Lower leg skin (tissue), 4 donors: ENCODE measurements around the gene GNG4. TPM values are rescaled to one million over a fixed set of nuclear protein-coding genes. Genes with fewer than 3 reads are reported as not detected.
"Not testable (repeated sequence)": the region's sequence is repeated elsewhere in the genome, so short reads cannot be mapped to it uniquely, and the experiment has no call there.

Experiments used
- DNase-seq, 2 donors: peaks; one replicate each; pipeline ENCODE4 v3.0.0-alpha.2; 2019; ENCODE audit warnings: low spot score in 2 of 2
- H3K4me3 ChIP-seq: fragments of 200-600 bp; sonication (generic); 2 replicates; pipeline ENCODE4 v1.5.1; 2017; ENCODE audit warnings: mild to moderate bottlenecking, low read depth; ENCODE audit not compliant: poor library complexity, severe bottlenecking
- POLR2A ChIP-seq, 2 donors: fragments of 450-650 bp; IDR thresholded peaks; one replicate each; pipeline ENCODE4 v1.6.1; 2016 to 2017; ENCODE audit warnings: antibody characterized with exemption in 2 of 2, mild to moderate bottlenecking in 1 of 2, moderate library complexity in 1 of 2
- WGBS, 2 donors: methylation state at CpG; one replicate each; pipeline ENCODE4 v1.1.5; 2018; 5-methylcytosine and 5-hydroxymethylcytosine counted together
- intact Hi-C: fragments of 100-400 bp; cut with DNase I; formaldehyde crosslinking; loops from one replicate; pipeline ENCODE4 v1.15.0; 2023; ENCODE audit warnings: low total_unique reads
- total RNA-seq, 4 donors: library from RNA; depleted of rRNA; stranded (reverse); fragments of >200 nt; gene quantifications; one replicate each; pipeline ENCODE4 v1.1.0, GENCODE V29; 2016
- TF ChIP-seq, protein P1 (sequence below), 3 donors: fragments of 450-650 bp; IDR thresholded peaks; one replicate each; pipeline ENCODE4 v1.5.1; 2016; ENCODE audit warnings: antibody characterized with exemption in 3 of 3, mild to moderate bottlenecking in 3 of 3, moderate library complexity in 2 of 3

GNG4 gene
- total RNA-seq, 4 donors from 2014 or later, result 0.12 to 0.39 (median 0.17) TPM; not detected in 1

DNA sequence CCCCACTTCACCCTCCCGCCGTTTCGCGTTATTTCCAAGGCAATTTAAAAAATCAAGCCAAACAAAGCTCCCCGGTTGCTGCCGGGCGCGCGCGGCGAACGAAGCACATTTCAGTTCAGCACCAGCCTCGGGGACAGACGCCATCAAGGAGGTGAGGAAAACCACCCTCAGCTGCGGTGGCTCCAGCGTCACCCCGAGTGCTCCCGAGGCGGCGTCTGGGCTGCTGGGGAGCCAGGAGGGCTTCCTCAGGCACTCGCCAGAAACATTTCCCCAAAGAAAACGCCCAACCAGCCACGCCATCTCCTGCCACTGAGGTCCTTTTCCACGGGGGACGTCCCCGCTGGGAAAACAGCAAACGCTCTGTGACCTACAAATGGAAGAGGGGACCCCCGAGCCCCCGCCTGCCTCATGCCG lies 623 bp downstream of the GNG4 start:
- intact Hi-C loops, result no loop called here
- H3K4me3 ChIP-seq, result no peak overlapping the region
- WGBS, 2 donors, result 1% methylated on average over 26 to 29 of the region's 30 CpGs
- peak; percentile 33 to 89 for DNase-seq
- no peak for TF ChIP-seq POLR2A (IDR thresholded peaks at IDR 0.05)
- TF ChIP-seq, protein P1, sequence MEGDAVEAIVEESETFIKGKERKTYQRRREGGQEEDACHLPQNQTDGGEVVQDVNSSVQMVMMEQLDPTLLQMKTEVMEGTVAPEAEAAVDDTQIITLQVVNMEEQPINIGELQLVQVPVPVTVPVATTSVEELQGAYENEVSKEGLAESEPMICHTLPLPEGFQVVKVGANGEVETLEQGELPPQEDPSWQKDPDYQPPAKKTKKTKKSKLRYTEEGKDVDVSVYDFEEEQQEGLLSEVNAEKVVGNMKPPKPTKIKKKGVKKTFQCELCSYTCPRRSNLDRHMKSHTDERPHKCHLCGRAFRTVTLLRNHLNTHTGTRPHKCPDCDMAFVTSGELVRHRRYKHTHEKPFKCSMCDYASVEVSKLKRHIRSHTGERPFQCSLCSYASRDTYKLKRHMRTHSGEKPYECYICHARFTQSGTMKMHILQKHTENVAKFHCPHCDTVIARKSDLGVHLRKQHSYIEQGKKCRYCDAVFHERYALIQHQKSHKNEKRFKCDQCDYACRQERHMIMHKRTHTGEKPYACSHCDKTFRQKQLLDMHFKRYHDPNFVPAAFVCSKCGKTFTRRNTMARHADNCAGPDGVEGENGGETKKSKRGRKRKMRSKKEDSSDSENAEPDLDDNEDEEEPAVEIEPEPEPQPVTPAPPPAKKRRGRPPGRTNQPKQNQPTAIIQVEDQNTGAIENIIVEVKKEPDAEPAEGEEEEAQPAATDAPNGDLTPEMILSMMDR (IDR thresholded peaks at IDR 0.05), result no peak

DNA sequence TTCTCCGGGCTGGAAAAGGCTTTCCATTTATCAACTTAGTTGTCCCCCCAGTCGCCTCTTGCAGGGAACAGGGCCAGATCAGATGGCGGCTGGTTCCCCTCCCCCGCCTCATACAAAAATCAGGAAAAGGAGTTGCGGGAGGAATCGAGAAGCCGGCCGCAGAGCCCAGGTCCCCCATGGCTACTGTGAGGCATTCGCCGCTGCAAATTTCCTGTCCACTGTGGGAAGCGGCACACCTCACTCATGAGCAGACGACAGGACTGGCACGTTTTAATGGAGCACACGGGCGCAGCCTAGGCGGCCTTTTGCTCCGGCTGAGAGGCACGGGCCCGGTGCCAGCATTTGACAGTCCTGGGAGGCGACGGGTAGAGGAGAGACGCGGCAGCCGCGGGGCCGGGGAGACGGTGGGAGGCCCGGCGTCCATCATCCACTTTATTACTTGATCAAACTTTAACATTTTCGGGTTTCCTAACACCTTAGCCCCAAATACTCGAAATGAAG lies 1.1 kb downstream of the GNG4 start:
- no peak for TF ChIP-seq POLR2A (IDR thresholded peaks at IDR 0.05)
- TF ChIP-seq, protein P1 (IDR thresholded peaks at IDR 0.05), result no peak
- DNase-seq, result peak in 1 of 2 donors; percentile 83
- no peak overlapping the region for H3K4me3 ChIP-seq
- 6 to 8% methylated on average over 31 of the region's 31 CpGs for WGBS, 2 donors
- intact Hi-C loops, result no loop called here

DNA sequence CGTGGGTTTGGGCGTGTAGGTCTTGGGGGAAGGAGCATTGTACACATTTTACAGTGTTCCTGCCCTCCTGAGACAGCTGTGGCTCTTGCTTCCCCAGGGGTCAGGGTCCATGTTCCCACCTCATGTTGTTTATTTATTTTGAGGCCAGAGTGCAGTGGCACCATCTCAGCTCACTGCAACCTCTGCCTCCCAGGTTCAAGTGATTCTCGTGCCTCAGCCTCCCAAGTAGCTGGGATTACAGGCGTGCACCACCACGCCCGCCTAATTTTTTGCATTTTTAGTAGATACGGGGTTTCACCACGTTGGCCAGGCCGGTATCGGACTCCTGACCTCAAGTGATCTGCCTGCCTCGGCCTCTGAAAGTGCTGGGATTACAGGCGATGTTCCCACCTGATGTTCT lies 2.0 kb downstream of the GNG4 start:
- WGBS, 2 donors, result 89 to 91% methylated on average over 12 of the region's 12 CpGs
- intact Hi-C loops, result not testable (repeated sequence)

DNA sequence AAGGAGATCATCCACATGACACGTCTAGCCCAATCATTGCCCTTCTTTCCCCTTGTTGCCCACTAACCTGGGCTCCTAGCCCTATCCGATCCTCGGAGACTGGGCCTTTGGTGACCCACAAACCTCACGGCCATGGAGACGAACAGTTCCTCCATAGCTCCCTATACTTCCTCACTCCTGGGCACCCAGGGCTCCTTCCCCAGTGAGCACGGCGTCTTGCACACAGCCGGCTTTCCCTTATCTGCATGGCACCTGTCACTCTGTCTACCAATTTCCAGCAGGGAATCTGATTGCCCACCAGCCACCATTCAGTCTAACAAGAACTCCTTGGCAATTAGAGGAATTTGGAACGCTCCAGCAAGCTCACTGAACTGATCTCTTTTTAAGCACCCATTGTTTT lies 3.1 kb downstream of the GNG4 start:
- TF ChIP-seq POLR2A (IDR thresholded peaks at IDR 0.05), result no peak
- TF ChIP-seq, protein P1 (IDR thresholded peaks at IDR 0.05), result no peak
- intact Hi-C loops, result no loop called here
- 84 to 89% methylated on average over 9 of the region's 9 CpGs for WGBS, 2 donors
- no peak overlapping the region for H3K4me3 ChIP-seq
- peak in 1 of 2 donors; percentile 78 for DNase-seq

More for the DNA sequence above, 2.0 kb downstream of the GNG4 start:
- DNase-seq, H3K4me3 ChIP-seq: not testable (repeated sequence)

DNA sequence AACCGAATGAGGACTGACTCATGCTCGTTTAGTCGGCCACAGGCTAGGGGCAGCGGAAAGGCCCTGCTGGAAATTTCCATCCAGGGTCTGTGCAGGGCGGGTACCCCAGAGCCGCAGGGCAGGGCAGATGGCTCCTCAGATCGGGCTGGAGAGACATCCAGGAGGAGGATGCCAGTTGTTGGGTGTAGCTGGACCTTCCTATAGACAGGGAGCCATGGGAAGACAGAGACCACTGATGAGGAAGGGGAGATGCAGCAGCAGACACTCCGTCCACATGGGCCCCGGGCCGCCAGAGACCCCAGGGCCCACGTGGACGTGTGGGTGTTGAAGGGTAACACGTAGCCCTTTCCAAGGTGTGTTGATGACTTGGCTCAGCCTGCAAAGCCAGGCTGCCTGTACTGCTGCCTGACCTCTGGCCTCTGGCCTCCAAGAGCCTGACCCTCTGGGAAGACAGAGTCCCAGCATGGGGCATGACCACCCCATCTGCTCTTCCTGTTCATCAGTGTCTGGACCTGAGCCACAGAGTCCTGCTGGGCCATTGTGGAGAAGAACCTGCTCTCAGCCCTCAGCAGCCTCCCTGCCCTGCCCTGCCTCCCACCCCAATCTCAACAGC lies 4.8 kb downstream of the GNG4 start:
- no peak for TF ChIP-seq POLR2A (IDR thresholded peaks at IDR 0.05)
- TF ChIP-seq, protein P1 (IDR thresholded peaks at IDR 0.05), result no peak
- intact Hi-C loops, result no loop called here

DNA sequence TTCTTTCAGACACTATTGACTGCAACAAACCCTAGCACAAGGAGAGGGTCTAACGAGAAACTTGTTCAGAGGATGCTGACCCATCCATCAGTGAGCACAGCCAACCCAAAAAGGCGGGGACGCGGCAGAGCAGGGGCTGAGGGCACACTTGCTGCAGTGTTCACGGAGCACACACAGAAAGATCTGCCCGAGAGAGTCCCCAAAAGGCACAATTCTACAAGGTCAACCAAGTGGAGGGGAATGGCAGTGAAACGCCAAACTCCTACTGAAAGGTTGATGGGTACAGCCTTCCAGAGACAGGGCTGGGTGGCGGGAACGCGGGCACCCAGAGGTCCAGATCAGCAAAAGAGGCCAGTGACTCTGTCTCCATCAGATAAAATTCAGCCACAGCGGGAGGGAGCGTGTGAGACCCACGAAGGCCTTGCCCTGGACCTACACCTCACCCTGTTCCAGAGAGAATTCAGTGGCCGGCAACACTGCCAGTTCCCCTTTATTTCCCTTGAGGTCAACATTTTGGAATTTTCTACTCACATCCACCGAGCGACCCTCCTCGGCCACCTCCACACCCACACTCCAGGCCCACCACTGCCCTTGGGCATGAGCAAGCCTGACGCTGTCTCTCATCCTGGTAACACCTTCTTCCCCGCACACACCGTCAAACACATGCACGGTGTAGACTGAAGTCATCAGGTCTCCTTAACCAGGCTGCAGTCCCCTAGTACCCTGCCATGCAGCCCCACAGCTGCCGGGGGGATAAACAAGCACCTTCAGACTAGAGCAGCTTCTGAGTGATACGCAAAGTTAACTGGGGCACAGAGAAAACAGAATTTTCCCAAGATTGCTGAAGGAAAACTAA lies 5.5 kb downstream of the GNG4 start:
- peak in 1 of 2 donors; percentile 80 for DNase-seq
- intact Hi-C loops, result no loop called here
- TF ChIP-seq, protein P1 (IDR thresholded peaks at IDR 0.05), result no peak
- TF ChIP-seq POLR2A (IDR thresholded peaks at IDR 0.05), result no peak
- WGBS, 2 donors, result 91 to 92% methylated on average over 23 of the region's 23 CpGs
- no peak overlapping the region for H3K4me3 ChIP-seq

More for the DNA sequence above, 4.8 kb downstream of the GNG4 start:
- 80 to 84% methylated on average over 13 of the region's 13 CpGs for WGBS, 2 donors
- no peak overlapping the region for H3K4me3 ChIP-seq
- DNase-seq, result peak in 1 of 2 donors; percentile 74
